Activated CD4-positive, alpha-beta T cell treated with anti-CD3 and anti-CD28 coated beads, Interleukin-2, Interleukin-6, amounts not matched to agents 100 ng/mL and 50 ng/mL, durations not matched to agents 16 hours and 8 hours (primary cell): Measurements from ENCODE around the gene KCNQ1.

Experiments used
- DNase-seq: peaks from one replicate; pipeline ENCODE4 v3.0.0-alpha.2; 2020

KCNQ1 gene

DNA sequence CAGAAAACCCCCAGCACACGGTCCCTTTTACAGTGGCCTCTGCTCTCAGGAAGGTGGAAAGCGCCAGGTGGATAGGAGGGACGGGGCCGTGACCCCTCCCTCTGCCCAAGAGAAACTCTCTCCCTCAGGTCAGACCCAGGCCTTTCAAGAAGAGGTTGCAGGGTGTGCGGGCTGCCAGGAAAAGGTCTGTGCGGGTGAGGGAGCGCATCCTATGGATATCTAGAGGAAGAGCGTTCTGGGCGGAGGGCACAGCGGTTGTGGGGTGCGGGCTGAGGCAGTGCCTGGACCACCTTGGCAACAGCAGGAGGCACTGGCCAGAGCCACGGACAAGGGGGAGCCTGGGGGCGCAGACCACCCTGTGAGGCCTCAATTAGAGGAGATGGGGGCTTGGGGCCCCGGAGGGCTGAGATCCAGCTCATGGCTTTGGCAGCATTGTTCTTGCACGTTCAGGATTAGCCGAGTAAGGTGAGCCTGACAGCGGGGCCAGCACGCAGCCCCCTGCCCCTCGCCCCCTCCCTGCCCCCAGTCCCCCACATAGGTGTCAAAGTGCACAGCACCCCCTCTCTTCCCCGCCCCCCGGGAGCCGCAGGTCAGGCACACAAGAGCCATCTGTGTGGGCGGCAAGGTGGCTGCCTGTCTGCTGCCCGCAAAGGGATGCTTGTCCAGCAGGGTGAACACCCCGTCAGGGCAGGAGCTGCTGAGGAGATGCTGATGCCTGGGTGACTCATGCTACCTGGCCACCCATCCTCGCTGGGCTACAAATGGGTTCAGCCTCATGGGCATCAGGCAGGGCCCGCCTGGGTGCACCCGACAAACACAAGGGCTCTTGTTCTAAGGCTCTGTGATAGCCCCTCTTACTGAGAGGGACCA, 347.8 kb downstream of the KCNQ1 start:
- no peak for DNase-seq

DNA sequence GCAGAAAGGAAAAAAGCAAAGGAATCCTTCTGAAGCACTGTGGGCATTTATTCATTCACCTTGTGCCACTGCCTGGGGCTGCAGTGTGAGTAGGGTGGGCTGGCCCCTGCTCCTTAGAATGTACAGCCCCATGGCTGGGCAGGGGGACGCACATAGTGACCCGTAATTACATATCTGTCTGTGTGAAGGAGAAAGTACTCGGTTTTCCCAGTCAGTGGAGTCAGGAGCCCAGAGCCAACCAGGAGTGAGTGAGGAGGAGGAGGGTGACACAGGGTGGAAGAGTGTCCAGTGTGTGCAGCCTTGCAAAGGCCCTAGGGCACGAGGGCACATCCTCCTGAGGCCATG, 348.9 kb downstream of the KCNQ1 start:
- DNase-seq: no peak

DNA sequence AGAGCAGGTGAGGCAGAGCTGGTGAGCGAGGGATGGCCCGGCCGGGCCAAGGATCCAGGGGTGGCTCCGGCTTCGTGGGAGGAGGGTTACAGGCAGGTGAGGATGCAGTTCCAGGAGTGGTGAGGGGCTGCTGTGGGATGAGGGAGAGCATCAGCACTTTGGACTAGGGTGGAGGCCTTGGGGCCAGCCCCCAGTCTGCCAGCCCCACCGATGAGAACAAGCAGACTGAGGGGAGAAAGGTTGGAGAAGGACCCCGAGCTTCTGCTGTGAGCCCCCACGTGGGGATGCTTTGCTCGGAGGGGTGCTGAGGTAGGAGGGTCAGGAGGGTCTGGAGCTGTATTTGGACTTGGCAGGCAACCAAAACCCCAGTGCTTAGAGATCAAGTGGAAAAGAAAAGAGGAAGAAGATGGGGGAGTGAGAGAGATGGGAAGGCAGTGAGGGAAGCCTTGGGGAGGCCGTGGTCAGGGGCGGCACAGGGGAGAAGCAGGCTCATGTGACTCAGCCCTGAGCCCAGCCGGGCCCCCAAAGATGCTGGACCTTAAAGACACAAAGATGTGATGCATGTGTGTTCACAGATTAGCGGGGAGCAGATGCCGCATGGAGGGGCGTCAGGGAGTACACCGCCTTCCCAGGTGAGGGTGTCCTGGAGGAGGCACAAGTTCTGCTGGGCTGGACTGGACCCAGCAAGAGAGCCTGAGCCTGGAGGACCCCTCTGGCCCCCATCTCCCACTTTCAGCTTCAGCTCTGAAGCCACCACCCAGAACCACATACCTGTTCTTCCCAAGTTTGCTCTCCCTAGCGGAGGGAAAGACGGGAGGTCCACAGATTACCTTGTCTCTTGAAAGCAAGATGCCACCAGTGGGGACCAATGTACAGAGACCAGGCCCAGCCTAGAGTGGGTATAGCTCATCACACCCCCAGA, 349.5 kb downstream of the KCNQ1 start:
- DNase-seq: no peak

DNA sequence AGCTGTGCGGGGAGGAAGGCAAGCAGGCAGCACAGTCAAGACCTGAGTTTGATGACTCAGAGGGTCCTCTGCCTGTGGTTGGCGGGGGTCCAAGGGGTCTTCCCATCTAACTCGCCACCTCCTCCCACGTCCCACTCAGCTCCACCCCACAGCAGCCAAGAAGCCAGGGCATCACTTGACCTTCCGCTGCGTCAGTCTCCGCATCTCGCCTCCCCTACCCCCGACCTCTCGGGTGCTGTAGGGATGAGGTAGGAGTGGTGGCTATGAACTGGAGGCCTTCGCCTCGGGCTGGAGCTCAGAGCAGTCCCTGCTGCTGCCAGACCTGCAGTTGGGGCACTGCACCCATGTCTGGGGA, 350.1 kb downstream of the KCNQ1 start:
- no peak for DNase-seq

DNA sequence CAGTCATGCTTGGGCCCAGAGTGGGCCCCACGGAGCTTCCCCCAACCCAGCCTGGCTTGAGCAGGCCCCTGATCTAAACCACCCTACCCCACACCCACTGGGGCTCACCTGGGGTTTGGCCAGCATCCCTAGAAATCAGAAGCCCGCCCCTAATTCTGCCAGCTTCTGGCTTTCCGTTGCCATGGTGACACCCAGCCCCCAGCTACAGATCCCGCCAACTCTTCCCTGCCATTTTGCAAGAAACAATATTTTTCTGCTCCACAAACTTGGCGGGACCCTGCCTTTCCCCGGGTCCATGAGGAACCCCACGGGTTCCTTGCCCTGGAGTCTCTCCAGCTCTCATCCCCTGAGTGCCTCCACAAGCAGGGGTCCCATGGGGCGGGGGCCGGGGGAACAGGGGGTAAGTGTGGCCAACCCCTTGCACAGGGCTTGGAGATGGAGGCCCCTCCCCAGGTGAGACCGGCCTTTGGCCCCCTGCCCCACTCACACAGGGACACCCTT, 350.7 kb downstream of the KCNQ1 start:
- DNase-seq: no peak

DNA sequence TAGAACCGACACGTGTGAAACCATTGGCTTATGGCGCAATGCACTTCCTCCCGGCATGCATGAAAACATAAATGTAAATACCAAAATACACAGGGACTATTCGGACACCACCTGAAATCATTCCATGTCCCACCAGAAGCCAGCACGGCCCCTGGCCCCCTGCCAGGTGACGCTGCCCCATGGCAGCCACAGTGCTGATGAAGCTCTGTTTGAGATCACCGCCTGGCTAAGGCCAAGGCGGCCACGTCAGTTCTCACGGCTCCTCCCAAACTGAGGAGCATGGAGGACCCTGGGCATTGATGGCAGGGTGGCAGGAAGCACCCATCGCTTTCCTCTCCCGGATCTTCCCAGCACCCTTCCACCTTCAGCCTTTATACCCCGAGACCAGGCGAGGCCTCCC, 351.3 kb downstream of the KCNQ1 start:
- DNase-seq: no peak

DNA sequence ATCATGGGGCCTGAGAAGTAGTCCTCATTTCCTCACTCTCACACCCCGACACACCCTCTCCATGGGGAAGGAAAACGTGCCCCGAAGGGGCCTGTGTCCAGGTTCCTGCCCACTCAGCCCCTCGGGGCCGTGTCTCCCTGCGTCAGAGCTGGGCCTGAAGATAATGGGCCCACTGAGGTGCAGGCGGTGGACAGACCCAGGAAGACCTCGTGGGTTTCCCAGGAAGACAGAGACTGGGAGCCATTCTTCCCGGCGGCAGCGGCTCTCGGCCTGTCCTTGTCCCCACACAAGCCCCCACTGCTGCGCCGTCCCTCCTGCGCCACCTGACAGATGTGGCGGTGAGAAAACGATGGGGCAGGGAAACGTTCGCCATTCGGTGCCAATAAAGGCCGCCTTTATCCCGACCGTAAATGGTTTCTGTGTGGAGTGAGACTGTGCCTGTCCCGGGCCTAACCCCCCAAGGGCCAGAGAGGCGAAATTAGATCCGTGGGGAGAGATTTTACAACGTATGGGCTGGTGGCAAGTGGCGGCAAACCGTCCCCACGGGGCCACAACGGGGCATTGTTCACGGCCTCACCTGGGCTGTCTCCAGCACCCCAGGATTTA, 351.8 kb downstream of the KCNQ1 start:
- no peak for DNase-seq

DNA sequence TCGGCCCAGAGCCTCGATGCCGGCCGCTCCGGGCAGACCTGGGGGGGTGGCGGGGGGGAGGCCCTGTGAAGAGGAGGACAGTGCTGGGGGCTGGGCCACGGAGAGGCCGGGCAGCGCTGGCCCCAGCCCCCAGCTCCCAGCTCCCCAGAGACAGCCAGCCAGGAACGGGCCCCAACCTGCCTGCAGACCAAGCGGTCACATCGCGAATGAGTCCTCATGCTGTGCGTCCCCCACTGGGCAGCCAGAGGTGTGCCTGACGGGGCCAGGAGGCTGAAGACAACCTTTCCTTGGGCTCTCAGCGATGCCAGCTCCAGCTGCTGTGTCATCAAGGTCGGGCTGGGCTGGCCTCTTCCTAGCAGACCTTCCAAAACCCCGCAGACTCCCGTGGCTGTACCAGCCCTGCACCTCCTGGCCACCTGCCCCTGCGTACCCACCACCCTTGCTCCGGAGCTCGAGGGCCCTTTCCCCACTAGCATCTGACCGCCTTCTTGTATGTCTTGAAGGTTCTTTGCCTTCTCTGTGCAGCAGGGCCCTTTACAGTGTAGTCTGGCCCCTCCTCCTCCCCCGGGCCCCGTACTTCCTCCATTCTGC, 352.4 kb downstream of the KCNQ1 start:
- no peak for DNase-seq

DNA sequence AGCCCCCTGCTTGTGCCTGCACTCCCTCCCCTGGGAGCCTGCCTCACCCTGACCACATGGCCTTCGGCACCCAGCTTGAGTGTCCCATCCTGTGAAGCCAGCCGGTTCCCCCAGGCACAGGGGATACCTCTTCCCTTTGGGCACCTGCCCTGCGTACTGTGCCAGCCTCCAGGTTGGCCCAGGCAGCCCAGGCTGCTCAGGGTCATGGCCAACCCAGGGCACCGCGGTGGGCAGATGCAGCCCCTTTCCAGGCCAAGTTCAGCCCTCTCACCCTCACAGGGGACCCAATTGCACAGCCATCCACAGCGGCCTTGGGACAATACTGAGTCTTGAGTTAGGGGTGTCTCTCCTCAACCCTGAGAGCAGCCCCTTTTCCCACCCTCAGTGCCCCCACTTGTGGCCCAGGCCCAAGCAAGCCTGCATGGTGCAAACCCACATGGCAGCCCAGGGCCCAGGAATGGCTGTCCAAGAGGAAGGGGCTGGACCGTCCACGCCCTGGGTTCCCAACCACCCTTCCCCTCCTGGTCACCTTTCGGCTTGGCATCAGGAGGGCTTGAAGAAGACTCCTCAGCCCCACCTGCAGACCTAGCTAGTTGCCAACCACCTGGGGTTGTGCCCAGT, 353.0 kb downstream of the KCNQ1 start:
- DNase-seq: no peak

DNA sequence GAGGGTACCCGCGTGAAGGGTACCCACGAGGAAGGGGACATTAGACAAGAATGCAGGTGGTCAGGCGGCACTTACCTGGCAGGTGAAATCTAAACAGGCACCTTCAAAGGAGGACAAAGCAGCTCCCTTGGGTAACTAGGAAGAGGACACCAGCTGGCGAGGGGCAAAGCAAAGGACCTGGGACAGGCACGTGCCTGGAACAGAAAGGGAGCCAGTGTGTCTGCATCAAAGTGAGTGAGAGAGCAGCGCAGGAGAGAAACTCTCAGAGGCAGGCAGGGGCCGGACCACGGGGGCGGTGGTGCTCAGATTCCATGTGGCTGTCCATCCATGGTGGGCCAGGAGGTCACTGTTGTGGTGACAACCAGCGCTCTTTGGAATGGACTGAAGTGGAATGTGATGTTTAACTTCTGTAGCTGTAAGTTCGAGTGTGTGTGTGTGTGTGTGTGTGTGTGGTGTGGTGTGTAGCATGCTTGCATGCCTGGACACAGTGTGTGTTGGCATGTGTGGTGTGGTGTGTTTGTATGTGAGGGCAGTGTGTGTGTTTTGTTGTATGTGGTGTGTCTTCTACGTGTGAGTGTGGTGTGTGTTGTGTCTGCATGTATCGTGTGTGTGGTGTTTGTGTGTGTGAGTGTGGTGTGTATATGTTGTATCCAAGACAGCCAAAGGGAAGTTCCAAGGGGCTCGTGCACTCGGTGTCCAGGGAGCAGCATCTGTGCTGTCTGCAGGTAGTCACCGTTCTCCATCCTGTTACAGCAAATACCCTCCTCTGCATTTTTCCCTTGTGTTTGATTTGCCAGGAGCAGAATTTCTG, 354.3 kb downstream of the KCNQ1 start:
- DNase-seq: no peak

DNA sequence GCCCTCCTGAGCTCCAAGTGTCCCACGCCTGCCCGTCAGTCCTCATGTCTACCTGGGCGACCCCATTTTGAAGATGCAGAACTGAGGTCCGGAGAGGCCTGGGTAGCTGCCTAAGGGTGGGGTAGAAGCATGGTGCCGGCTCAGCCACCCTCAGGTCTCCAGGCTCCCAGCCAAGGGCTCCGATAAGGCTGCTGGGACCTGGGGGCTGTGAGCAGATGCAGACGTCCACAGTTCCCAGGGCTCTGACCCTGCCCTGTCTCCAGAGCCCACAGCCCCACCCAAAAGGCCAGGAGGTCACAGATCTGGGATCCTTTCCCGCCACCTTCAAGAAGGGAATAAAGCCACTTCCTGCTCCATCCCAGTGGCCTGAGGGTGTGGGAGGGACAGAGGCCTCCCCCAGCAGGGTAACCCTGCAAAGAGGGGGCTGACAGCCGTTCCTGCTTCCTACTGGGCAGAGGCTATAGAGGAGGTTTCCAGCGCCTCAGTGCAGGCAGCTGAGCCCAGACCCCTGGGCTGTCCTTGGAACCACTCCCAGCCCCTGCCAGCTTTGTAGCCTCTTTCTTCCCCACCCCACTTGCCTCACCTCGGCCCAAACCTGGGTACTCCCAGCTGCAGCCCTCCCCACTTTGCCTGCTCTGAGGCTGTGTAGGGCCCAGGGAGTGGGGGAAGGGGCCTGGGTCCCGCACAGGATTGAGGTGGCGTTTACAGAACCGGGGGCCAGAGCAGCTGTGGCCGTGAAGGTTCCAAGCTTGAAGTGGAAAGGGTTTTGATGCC, 355.3 kb downstream of the KCNQ1 start:
- no peak for DNase-seq

DNA sequence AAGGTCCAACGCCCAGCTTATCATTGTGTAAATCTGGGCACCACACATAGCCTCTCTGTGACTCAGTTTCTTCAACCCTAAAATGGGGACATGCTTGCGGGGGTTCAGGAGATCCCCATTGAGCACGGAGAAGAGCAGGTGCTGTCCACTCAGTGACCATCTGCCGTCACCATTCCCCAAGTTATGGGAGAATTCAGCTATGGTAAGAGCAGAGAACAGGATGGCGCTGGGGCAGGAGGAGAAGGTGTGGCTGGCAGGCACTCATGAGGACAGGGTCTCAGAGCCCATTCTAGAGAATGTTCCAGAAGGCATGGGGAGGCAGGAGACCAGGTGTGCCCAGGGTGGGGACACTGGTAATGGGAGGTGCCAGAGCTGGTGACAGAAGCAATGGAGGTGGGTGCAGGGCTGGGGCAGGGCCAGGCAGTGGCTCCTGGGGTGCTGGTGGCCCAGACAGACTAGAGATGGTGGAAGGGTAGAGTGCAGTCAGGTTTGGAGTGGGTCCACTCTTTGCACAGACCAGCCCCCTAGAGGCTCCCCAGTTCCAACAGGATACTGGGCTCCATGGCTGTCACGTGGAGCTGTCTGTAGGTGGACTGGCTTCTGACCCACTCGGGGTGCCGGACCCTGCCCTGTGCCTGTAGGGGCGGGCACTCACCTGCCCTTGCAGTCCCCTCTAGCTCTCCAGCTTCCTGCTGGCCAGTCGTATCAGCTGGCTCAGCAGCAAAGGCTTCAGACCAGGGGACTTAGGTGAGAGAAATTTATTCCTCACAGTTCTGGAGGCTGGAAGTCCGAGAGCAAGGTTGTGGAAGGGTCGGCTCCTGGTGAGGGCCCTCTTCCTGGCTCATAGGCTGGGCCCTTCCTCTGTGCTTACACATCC, 356.1 kb downstream of the KCNQ1 start:
- no peak for DNase-seq

DNA sequence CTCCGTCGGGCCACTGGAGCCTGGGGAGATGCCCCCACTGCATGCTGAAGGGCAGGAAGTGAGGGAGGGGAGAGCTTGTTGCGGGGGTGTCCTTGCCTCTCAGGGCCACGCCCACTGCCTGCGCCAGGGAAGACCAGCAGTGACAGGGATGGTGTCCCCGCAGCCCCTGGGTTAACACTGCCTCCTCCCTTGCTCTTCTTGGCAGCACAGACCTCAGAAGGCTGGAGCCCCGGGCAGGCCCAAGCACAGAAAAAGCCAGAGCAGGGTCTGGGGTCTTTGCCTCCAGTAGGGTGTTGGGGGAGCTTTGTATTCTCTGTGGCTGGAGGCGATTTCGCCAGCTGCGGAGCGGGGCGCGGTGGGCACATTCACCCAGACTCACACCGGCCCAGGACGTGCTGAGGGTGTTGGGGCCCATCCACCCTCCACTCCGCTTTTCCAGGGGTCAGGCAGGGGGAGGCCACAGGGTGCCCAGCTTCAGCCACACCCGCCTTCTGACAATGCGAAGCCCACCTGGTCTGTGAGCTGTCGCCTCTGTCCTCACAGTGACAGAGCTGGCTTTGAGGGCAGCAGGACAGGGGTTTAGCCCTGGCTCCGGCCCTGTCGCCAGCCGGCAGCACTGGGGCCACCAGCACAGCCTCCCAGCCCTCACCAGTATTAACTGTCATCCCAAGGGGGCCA, 357.0 kb downstream of the KCNQ1 start:
- DNase-seq: no peak

DNA sequence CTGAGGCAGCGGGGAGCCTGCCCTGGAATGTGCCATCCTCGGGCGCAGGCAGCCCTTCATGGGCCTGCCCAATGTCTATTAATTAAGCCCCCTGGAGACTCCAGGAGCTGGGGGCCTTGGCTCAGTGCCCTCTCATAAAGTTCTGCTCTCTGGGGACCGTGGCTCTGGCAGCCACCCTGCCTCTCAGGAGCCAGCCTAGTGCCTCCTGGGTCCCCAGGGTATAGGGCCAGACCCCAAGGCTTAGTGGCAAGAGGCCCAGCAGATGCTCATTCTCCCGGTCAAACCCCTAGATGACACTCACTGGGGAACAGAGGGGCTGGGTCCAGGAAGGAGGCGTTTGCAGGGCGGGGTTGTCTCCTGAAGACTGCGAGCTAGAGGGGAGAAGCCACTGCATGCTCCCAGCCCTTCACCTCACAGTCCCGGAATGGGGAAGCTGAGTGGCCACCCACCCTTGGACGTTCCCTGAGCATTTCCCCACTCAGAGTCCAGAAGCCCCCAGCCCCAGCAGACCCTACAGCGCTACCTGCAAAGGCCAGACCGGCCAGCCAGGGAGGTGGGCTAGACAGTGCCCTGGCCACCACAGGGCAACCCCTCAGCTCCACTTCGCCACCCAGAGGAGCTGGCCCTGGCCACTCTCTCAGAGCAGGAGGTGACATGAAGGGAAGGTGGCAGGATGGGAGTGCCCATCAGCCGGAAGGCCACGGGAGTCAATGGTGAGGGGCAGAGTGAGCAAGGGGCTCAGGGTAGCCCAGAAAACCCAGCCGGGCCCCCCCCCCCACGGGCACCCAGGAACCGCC, 357.8 kb downstream of the KCNQ1 start:
- no peak for DNase-seq

DNA sequence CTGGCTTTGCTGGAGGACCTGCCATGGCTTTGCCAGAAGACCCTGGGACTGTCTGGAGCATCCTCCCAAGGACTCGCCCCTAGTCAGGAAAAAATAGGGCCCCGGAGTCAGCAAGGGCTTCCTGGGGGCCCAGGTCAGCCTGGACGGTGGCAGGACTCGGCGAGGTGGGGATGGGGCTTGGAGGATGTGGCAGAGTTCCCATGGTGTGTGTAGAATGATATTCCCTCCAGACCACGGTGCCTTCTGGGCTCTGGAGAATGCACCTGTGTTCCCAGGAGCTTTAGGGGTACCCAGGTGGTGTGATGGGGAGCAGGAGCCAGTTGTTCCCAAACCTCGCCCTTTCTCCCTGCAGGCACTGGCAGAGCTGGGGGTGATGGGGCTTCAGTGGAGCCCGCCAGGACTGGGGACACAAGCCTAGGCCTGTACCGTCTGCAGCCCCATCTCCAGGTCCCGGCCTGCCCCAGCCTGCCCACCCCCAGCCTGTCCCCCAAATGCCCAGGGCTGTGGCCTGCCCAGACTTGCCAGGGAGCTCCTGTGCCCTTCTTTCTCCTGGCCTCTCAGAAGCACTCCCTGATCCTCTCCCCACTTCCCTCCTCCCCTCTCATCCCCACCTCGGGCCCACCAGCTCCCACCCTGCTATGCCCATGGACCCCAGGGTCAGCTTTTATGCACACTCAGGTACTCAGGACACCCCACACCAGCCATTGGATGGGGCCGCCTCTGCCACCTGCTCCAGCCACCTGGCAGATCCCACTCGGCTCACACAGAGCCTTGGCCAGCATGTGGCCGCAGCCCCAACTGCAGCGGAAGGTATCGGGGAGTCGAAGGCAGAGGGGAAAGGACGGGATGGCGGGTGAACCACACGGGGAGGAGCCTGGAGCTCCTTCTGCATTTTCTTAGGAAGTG, 358.6 kb downstream of the KCNQ1 start:
- DNase-seq: no peak

DNA sequence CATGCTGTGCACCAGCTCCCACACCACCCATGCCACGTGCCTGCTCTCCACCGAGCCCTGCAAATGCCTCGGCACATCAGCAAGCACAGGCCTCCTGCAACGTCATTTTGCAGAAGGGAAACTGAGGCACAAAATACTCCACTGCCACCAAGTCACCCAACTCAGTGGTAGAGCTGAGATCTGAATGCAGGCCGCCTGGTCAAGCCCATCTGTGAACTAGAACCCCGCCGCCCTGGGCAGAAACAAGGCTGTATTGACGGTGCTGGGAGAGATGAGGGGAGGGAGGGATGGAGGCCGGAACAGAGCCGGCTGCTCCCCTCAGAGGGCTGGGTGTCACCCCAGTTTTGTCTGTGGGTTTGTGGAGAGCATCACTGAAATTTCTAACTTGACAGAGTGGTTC, 359.4 kb downstream of the KCNQ1 start:
- DNase-seq: no peak

DNA sequence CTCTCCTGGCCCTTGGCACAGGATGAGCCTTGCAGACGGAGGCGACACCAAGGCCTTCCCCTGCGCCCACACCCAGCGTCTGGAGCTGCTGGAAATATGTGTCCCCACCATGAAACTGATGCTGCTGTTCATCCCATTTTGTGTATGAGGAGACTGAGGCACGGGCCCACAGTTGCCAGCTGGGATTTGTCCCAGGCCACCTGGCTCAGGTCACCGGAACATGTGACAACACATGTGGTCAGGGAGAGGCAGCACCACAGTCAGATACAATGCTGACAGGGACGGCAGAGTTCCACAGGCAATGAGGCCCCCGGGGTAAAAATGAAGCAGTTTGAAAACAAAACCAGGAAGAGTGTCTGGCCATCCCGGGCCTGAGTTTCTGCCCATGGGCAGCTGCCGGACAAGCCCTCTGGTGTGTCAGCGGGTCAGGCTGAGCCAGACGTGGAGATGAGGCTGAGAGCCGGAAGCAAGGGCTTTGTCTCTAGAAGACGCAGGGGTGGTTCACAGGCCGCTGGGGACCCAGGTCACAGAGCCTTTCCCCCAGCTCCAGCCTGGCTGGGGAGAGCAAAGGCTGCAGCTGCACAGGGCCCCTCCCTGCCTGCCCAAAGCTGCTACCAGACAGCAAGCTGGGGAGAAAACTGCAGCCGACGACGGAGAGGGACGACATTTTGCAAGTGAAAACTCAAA, 360.0 kb downstream of the KCNQ1 start:
- DNase-seq: no peak
